NCI-H1436 (cell line): ENCODE data around the gene CBY1.

Experiments
- DNase-seq: peaks from one replicate; lab custom pipeline; 2025; lab: John Stamatoyannopoulos, UW

The CBY1 gene

DNA sequence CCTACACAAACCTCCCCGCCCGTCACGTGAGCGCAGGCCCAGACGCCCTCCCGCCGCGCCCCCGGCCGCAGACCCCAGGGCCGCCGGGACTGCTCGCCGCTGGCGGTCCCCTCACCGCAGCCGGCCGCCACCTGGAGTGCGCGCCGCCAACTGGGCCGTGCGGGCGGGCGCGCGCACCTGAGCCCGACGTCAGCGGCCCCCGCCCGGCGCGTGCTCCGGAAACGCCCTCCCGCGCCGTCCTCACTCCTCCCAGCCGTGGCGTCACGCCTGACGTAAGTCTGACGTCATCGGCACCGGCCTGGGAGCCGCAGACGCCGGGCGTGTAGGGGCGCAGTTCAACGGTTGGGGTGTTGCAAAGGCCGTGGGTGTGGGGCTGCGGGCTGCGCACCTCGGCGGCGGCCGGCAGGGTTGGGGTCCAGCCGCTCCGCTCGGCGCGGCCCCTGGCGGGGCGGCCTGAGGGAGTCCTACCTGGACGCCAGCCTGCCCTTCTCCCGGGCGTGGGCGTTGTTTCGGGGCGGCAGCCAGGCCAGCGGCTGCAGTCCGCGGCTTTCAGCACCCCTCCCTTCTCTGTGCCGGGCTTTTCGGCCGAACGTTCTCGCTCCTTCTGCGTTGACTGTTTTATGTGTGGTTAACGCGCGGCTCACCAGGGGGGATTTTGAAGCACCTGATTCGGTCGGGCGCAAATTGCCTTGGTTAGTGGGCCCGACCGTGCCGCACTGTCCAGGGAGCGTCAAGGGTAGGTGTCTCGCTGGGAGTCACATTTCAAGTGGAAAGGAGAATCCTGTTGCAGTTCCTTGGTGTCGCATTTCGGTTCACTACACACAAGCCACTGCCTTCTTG, 44.6 kb downstream of the CBY1 start, which contains the start of gene JOSD1:
JOSD1 (minus strand) TSS at position 155 of the 840 bp plus-strand sequence. CDS start 956 bp downstream, outside the sequence.
- peak; percentile 93 for DNase-seq

DNA sequence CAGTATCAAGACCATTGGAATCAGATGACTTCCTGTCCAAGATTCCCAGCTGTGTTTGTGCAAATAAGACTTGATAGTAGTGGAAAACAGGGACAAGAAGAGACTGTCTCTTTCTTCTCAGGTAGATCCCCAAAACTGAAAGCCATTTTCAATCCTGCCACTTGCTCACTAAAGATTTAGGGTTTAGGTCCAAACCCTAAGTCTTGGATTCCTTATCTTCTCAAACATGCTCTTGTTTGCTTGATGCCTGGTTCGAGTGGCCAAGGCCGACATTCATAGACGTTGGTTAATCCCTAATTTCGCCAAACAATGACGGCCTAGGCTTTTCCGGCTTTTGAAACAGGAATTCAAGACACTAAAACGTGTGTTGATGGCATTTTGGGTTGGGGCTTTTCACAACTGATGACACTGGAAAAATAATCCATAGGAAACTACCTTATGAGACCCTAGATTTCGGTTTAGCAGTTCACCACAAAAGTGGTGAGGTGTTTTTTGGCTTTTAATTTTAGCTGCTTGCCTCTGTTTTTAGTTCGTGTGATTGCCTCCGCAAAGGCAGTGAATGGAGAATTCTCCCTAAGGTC, 48.3 kb downstream of the CBY1 start:
- no peak for DNase-seq

- peak; percentile 100 for DNase-seq
Measured at GRCh38 chr22:38705235-38706100, 49.0 kb downstream of the CBY1 start, which contains the start of gene GTPBP1. Gene GTPBP1, plus strand, starts transcription at chr22:38705944. Its CDS starts 12 bp downstream, at chr22:38705956.

DNA sequence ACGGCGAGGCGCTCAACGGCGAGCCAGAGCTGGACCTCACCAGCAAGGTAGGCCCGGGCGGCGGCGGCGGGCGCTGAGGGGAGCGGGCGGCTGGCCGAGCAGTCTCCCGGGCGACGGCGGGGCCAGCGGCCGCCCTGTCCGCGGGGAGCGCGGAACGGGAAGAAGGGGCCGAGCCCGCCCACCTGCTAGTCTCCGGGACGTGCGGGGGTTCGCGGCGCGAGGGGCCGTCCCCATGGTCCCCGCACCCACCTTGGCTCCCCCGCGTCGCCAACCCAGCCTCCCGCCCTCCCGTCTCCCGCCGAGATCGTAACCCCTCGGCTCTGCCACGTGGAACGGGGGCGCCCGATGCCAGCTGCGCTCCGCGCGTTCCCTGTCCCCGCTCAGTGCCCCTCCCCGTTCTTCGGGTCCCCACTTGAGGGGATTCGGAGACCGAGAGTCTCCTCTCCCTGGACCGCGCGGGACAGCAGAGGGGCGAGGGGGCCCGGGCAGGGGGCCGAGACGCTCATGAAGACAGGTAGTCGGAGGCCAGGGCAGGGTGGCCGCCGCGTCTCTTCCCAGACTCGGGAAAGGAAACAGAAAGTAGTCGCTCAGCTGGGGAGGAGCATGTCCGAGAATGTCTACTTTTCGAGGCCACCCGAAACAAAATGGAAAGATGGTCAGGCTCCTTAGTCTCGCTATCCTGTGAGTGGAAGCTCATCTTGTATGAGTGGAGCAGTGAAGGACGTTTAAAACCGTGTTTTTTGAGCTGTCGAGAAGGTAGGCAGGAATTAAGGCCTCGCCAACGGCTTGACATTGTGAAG, 49.9 kb downstream of the CBY1 start:
- no peak for DNase-seq

GRCh38 chr22:38706901-38707195, 50.4 kb downstream of the CBY1 start:
- no peak for DNase-seq

DNA sequence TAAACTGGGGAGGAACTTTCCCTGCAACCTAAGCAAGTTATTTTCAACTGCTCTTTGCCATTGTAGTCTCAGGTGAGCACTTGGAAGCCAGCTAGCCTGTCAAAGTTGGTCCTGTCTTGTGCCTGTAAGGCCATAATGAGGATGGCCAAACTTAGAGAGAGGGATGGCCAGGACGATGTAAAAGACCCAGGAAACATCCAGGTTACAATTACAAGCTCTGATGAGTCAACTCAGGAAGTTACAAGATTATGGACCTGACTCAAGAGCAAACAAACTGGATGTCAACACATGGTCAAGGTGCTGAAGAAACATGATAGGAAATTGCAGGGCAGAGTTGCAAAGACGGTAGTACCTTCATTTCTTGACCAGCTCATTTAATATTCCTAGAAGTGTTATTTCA, 50.9 kb downstream of the CBY1 start:
- DNase-seq, result no peak

- DNase-seq, result no peak
Measured at GRCh38 chr22:38707984-38708383, 51.5 kb downstream of the CBY1 start.

DNA sequence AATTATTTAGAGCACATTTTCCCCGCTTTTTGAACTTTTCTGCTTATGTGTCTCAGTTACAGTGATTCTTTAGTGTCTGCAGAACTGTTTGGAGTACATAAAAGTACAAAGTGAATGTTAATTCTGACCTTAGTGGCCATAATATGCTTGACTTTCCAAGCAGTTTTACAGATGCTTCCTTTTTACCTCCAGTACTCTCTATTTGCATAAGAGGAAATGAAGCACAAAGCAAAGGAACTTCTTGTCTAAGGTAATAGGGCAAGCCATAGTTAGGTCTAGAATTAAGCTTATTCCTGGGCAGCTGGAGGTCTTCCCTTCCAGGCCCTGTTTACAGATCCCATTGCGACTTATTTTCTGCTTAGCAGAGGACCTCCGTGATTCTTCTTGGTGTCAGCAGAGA, 52.9 kb downstream of the CBY1 start:
- no peak for DNase-seq

GRCh38 chr22:38710351-38710750, 53.9 kb downstream of the CBY1 start:
- DNase-seq, result no peak

- no peak for DNase-seq
Measured at GRCh38 chr22:38710866-38711265, 54.4 kb downstream of the CBY1 start.

- DNase-seq, result no peak
Measured at GRCh38 chr22:38712486-38713207, 56.2 kb downstream of the CBY1 start.

GRCh38 chr22:38713921-38714320, 57.5 kb downstream of the CBY1 start:
- DNase-seq, result no peak

DNA sequence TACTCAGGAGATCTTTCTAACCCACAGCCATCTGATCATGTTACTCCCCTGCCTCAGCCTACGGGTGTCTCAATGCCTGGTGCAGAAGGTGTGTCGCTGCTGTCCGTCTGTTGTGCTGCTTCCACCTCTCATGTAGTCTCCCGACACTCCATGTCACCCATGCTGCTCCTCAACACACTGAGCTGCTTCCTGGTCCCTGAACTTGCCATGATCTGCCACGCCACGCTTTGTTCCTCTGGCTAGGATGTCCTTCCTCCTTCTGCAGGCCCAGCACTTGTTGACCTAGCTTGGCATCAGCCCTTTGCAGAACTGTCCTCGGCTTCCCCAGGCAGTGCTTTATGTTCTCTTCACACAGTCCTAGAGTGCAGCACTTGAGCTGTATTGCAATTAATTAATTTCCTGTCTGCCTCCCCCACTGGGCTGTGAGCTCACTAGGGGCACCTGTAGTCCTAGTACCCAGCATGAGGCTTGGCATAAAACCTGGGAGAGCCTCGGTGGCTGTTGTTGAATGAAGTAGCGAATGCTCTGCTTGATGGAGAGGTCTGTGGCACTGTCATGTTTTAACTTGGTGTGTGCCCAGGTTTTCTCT, 58.8 kb downstream of the CBY1 start:
- DNase-seq, result no peak

DNA sequence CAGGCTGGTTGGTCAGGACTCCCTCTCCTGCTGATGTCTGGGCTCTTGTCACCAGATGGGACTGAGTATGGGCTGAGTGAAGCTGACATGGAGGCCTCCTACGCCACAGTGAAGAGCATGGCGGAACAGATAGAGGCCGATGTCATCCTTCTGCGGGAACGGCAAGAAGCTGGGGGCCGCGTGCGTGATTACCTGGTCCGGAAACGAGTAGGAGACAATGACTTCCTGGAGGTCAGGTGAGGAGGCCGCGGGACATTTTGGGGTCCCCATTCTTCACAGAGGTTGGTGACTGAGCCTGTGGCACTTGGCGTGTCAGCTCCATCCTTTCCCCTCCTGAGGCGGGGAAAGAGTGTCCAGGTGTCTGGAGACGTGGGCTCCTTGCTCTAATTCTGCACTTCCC, 59.4 kb downstream of the CBY1 start:
- no peak for DNase-seq

GRCh38 chr22:38716271-38716670, 59.8 kb downstream of the CBY1 start:
- no peak for DNase-seq

DNA sequence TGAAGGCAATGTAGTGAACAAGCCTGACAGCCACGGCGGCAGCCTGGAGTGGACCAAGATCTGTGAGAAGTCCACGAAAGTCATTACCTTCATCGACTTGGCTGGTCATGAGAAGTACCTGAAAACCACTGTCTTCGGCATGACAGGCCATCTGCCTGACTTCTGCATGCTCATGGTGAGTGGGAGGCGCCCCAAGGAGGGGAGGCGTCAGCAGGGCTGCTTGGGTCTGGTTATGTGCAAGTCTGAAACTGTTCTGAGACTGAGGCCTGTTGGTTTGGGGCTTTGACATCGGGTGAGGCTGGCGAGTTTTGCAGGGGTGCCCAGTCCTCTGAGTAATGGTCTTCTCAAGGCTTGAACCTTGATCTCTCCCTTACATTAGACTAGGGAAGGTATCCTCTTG, 60.4 kb downstream of the CBY1 start:
- no peak for DNase-seq

DNA sequence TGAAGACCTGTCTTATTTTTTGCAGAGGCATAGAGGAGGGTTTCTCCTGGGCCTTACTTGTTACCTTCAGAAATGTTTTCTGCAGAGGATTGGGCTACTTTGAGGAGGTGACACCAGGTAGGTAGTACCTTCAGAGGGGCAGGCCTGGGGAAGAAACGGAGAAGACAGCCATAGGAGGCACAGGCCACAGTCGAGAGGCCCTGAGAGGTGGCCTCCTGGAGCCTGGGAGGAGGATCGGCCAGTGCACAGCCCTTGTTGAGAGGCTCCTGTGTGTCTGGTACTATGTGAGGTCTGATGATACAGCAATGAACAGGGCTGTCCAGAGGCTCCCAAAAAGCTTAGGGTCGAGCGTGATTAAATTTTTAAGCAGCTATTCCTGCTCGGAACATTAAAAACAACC, 60.8 kb downstream of the CBY1 start:
- DNase-seq, result no peak

DNA sequence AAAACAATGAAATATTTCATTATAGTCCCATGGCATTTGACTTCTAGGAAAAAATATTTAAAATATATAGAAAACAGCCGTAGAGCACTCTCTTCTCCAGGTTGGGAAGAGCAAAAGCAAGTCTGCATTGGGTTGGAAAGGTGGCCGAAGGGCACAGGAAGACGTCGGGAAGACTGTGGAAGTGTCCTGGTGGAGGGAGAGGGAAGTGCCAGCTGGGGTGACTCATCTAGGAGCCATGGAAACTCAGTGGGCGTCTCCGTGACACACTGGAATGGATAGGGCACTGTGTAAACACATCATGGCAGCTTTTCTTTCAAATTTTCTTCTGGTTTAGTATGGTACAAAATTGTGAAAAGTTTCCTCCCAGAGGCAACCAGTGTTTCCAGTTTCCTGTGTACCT, 62.0 kb downstream of the CBY1 start:
- no peak for DNase-seq

GRCh38 chr22:38719196-38719595, 62.8 kb downstream of the CBY1 start:
- no peak for DNase-seq

DNA sequence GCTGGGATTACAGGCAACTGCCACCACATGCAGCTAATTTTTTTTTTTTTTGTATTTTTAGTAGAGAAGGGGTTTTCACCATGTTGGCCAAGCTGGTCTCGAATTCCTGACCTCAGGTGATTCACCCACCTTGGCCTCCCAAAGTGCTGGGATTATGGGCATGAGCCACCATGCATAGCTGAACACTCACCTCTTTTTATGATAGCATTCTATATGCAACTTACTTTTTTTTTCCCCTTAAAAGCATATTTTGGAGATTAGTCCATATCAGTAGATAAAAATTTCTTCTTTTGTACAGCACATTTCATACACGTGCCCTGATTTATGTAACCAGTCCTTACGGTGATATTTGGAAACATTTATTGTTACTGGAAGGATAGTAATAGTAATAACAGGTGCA, 63.9 kb downstream of the CBY1 start:
- DNase-seq, result no peak

DNA sequence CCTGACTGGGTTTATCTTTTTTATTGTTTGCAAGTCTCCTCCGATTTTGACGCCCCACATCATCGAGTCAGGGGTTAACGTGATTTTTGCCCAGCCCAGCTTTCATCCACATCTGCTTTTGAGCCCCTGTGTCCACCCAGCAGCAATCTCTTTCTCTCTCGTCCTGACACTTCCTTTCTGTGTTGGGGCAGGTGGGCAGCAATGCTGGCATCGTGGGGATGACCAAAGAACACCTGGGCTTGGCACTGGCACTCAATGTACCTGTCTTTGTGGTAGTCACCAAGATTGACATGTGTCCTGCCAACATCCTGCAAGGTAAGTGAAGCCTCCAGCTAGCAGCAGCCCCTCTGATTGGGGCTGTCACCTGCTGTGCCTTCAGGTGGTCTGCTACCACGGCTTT, 65.1 kb downstream of the CBY1 start:
- DNase-seq, result no peak
